Smooth muscle cell (in vitro differentiated cells): ENCODE measurements around the gene LRP1B. TPM values are rescaled to one million over a fixed set of nuclear protein-coding genes. Genes with fewer than 3 reads are reported as not detected.
"Not testable (repeated sequence)": the region's sequence is repeated elsewhere in the genome, so short reads cannot be mapped to it uniquely, and the experiment has no call there.

Experiments used
- DNase-seq: peaks from one replicate; lab custom pipeline; 2025; ENCODE audit not compliant: unreplicated experiment; lab: John Stamatoyannopoulos, UW
- H2AFZ ChIP-seq: fragments of 200-600 bp; sonication (generic); 2 replicates; pipeline ENCODE4 v1.6.0; 2016; ENCODE audit warnings: antibody characterized with exemption, low read depth, mild to moderate bottlenecking
- H3F3A ChIP-seq: fragments of 200-600 bp; sonication (generic); 2 replicates; pipeline ENCODE4 v1.6.0; 2017; ENCODE audit warnings: antibody characterized with exemption, low read depth
- H3K27ac ChIP-seq: fragments of 200-600 bp; sonication (generic); 2 replicates; pipeline ENCODE4 v1.5.1; 2016; ENCODE audit warnings: low read depth, mild to moderate bottlenecking
- H3K27me3 ChIP-seq: fragments of 200-600 bp; sonication (generic); 2 replicates; pipeline ENCODE4 v1.6.1; 2016; ENCODE audit warnings: low read depth, mild to moderate bottlenecking
- H3K36me3 ChIP-seq: fragments of 200-600 bp; sonication (generic); 2 replicates; pipeline ENCODE4 v1.5.1; 2016; ENCODE audit warnings: low read depth
- H3K4me1 ChIP-seq: fragments of 200-600 bp; sonication (generic); 2 replicates; pipeline ENCODE4 v1.5.1; 2016; ENCODE audit warnings: low read depth
- H3K4me2 ChIP-seq: fragments of 200-600 bp; sonication (generic); 2 replicates; pipeline ENCODE4 v1.6.0; 2016; ENCODE audit warnings: mild to moderate bottlenecking
- H3K4me3 ChIP-seq: fragments of 200-600 bp; sonication (generic); 2 replicates; pipeline ENCODE4 v1.5.1; 2016; ENCODE audit warnings: mild to moderate bottlenecking
- H3K79me2 ChIP-seq: fragments of 200-600 bp; sonication (generic); 2 replicates; pipeline ENCODE4 v1.6.0; 2016; ENCODE audit warnings: low read depth, mild to moderate bottlenecking
- H3K9ac ChIP-seq: fragments of 200-600 bp; sonication (generic); 2 replicates; pipeline ENCODE4 v1.6.0; 2016; ENCODE audit warnings: low read depth
- H3K9me3 ChIP-seq: fragments of 200-600 bp; sonication (generic); replicated peaks from 2 replicates; pipeline ENCODE4 v1.5.1; 2016; ENCODE audit warnings: low read depth
- H4K20me1 ChIP-seq: fragments of 200-600 bp; sonication (generic); 2 replicates; pipeline ENCODE4 v1.6.0; 2016; ENCODE audit warnings: low read depth
- CTCF ChIP-seq: fragments of 200-600 bp; sonication (generic); IDR thresholded peaks from 2 replicates; pipeline ENCODE4 v1.5.1; 2017; ENCODE audit warnings: borderline replicate concordance, mild to moderate bottlenecking, antibody characterized with exemption; ENCODE audit not compliant: insufficient read depth, poor library complexity, severe bottlenecking
- WGBS: methylation state at CpG from one replicate; pipeline ENCODE4 v1.1.7; 2016; ENCODE audit warnings: low lambda C conversion rate; 5-methylcytosine and 5-hydroxymethylcytosine counted together
- polyA plus RNA-seq: library from polyadenylated mRNA; unstranded; fragments of >200 nt; fragmentation: Nextera tagmentation; extraction: Ambion mirVana; gene quantifications from 2 replicates; pipeline ENCODE4 v1.2.1, GENCODE V29; 2016
- total RNA-seq: library from RNA; depleted of rRNA; stranded (reverse); fragments of >200 nt; gene quantifications from 2 replicates; pipeline ENCODE4 v1.2.3, GENCODE V29; 2014

LRP1B gene
- total and polyA plus RNA-seq, 2 experiments from 2014 or later, result 0.08 to 2.9 TPM

GRCh38 chr2:141824790-141825189 lies 306.0 kb downstream of the LRP1B start:
- Histone ChIP-seq H3K27me3 (no peaks in the 10 kb centered on the region), H2AFZ (no peak overlapping the region), H3K79me2 (no peaks in the 10 kb centered on the region), H3K4me2 (no peak overlapping the region), H3K27ac (no peak overlapping the region), H3K4me3 (no peak overlapping the region), H3K4me1 (peaks cover 4% of the 10 kb centered on the region), H4K20me1 (no peaks in the 10 kb centered on the region), H3K9me3 (no peaks in the 10 kb centered on the region), H3F3A (no peaks in the 10 kb centered on the region), H3K9ac (no peak overlapping the region), H3K36me3 (no peaks in the 10 kb centered on the region)
- WGBS, result 73% methylated on average over 6 of the region's 6 CpGs
- no peak for TF ChIP-seq CTCF
- no peak for DNase-seq

GRCh38 chr2:141820893-141821292 lies 309.9 kb downstream of the LRP1B start:
- no peak for DNase-seq
- no peak overlapping the region for H3K4me2 ChIP-seq
- no peaks in the 10 kb centered on the region for H3K27me3 ChIP-seq
- no peak overlapping the region for H3K4me3 ChIP-seq
- H3K27ac ChIP-seq, result no peak overlapping the region
- WGBS, result 89% methylated on average over 3 of the region's 3 CpGs
- H3F3A ChIP-seq, result no peaks in the 10 kb centered on the region
- H3K9ac ChIP-seq, result no peak overlapping the region
- peaks cover 4% of the 10 kb centered on the region for H3K4me1 ChIP-seq
- no peak overlapping the region for H2AFZ ChIP-seq
- H4K20me1 ChIP-seq, result no peaks in the 10 kb centered on the region
- H3K36me3 ChIP-seq, result no peaks in the 10 kb centered on the region
- no peaks in the 10 kb centered on the region for H3K79me2 ChIP-seq
- H3K9me3 ChIP-seq, result no peaks in the 10 kb centered on the region
- TF ChIP-seq CTCF, result no peak

- not testable (repeated sequence) for H3K36me3 ChIP-seq, DNase-seq, H3K4me2 ChIP-seq, H3K9ac ChIP-seq, H3K9me3 ChIP-seq, H3K27ac ChIP-seq, H3K4me3 ChIP-seq, H3K27me3 ChIP-seq, H3K4me1 ChIP-seq, H4K20me1 ChIP-seq, H2AFZ ChIP-seq, H3F3A ChIP-seq, H3K79me2 ChIP-seq
- WGBS, result 94% methylated on average over 3 of the region's 3 CpGs
These were observed 315.5 kb downstream of the LRP1B start for GRCh38 chr2:141815320-141815719.

GRCh38 chr2:141814150-141814549 lies 316.7 kb downstream of the LRP1B start:
- DNase-seq, result no peak
- Histone ChIP-seq H3K36me3 (no peaks in the 10 kb centered on the region), H3K4me2 (no peak overlapping the region), H3K4me1 (no peaks in the 10 kb centered on the region), H3K27me3 (no peaks in the 10 kb centered on the region), H3K27ac (no peak overlapping the region), H3K9ac (no peak overlapping the region), H3F3A (no peaks in the 10 kb centered on the region), H2AFZ (no peak overlapping the region), H3K79me2 (no peaks in the 10 kb centered on the region), H4K20me1 (no peaks in the 10 kb centered on the region), H3K4me3 (no peak overlapping the region), H3K9me3 (no peaks in the 10 kb centered on the region)
- TF ChIP-seq CTCF, result no peak
- 84% methylated on average over 2 of the region's 2 CpGs for WGBS
